HG03139 (cell line): Measurements from ENCODE around the gene FBXO48.

ENCODE experiments used
- ATAC-seq: cut with Tn5 transposase; IDR thresholded peaks from one replicate; pipeline ENCODE4 v1.9.1; 2021; ENCODE audit not compliant: unreplicated experiment

FBXO48 gene

GRCh38 chr2:68414876-68415275, 52.2 kb downstream of the FBXO48 start:
- no peak for ATAC-seq

GRCh38 chr2:68414452-68414851, 52.6 kb downstream of the FBXO48 start:
- ATAC-seq, result no peak

GRCh38 chr2:68413466-68413865, 53.6 kb downstream of the FBXO48 start:
- no peak for ATAC-seq

- peak; percentile 19 for ATAC-seq
Measured at GRCh38 chr2:68412127-68412819, 54.8 kb downstream of the FBXO48 start.

- ATAC-seq, result peak; percentile 91
Measured at GRCh38 chr2:68411397-68412126, 55.5 kb downstream of the FBXO48 start.
